ENCODE measurements around the gene AKT2. TPM values are rescaled to one million over a fixed set of nuclear protein-coding genes. Genes with fewer than 3 reads are reported as not detected.

Gene AKT2
- total and polyA plus RNA-seq, 7 experiments from 2014 or later = 22.5 to 220 (median 183) TPM

GRCh38 chr19:40225440-40226305 lies 59.5 kb downstream of the AKT2 start:
- Histone ChIP-seq H3K36me3 (ENCODE audit: control insufficient read depth in 2 of 3, insufficient read depth in 3 of 3, low read length in 3 of 3) (no peaks in the 10 kb centered on the region), H3K27ac (ENCODE audit: low read depth, low read length) (no peak overlapping the region), H3K27me3 (ENCODE audit: control insufficient read depth in 2 of 2, insufficient read depth in 2 of 2, low read length in 2 of 2) (peaks cover 13 to 17% of the 10 kb centered on the region in 2 donors), H3K4me3 (ENCODE audit: low read length) (no peak overlapping the region), H3K9me3 (ENCODE audit: control insufficient read depth in 2 of 3, low read length in 3 of 3) (no peaks in the 10 kb centered on the region), H3K4me1 (ENCODE audit: control insufficient read depth in 2 of 2, insufficient read depth in 2 of 2, low read length in 2 of 2) (peaks cover 4 to 18% of the 10 kb centered on the region in 2 donors)
- Mint-ChIP-seq H3K27me3 (peaks cover 29 to 53% (median 36%) of the 10 kb centered on the region in 5 donors), H3K4me1 (peaks cover 18 to 42% (median 26%) of the 10 kb centered on the region in 7 donors), H3K27ac (peak overlapping the region in 2 of 9 donors; percentile 30 to 39), H3K9me3 (peaks cover 0 to 10% (median 6%) of the 10 kb centered on the region in 11 donors), H3K36me3 (peaks cover 3 to 11% (median 7%) of the 10 kb centered on the region in 5 donors), H3K4me3 (peak overlapping the region in 9 of 10 donors; percentile 28 to 79 (median 58))
- no peak for ATAC-seq
- ChIA-PET POLR2A (interaction anchor here (0.7 kb wide), 1 partner anchor 548 kb away, joined by 3 read pairs; no protein-coding TSS in a partner anchor), CTCF (no interaction called here)
- no peak for DNase-seq
- intact Hi-C loops (cut with micrococcal nuclease) = loop anchor here in 1 of 2 donors (10.0 kb wide), 1 partner anchor 251 kb away; the partner anchor contains the start of gene PSMC4

- H3K9me3 Mint-ChIP-seq = peaks cover 0 to 10% (median 6%) of the 10 kb centered on the region in 11 donors
- intact Hi-C loops (cut with micrococcal nuclease) = loop anchor here in 1 of 2 donors (10.0 kb wide), 1 partner anchor 250 kb away; the partner anchor contains the start of gene PSMC4
These were observed 60.6 kb downstream of the AKT2 start for GRCh38 chr19:40224342-40225150.

GRCh38 chr19:40223135-40223822 lies 61.9 kb downstream of the AKT2 start:
- Histone ChIP-seq H3K27me3 (ENCODE audit: control insufficient read depth in 2 of 2, insufficient read depth in 2 of 2, low read length in 2 of 2) (peaks cover 13 to 28% of the 10 kb centered on the region in 2 donors), H3K9me3 (ENCODE audit: control insufficient read depth in 2 of 3, low read length in 3 of 3) (no peaks in the 10 kb centered on the region), H3K27ac (ENCODE audit: low read depth, low read length) (no peak overlapping the region), H3K4me3 (ENCODE audit: low read length) (no peak overlapping the region), H3K36me3 (ENCODE audit: control insufficient read depth in 2 of 3, insufficient read depth in 3 of 3, low read length in 3 of 3) (no peaks in the 10 kb centered on the region), H3K4me1 (ENCODE audit: control insufficient read depth in 2 of 2, insufficient read depth in 2 of 2, low read length in 2 of 2) (peaks cover 4 to 18% of the 10 kb centered on the region in 2 donors)
- H3K4me3 Mint-ChIP-seq = peak overlapping the region in 6 of 10 donors; percentile 16 to 71 (median 32)
- POLR2A ChIA-PET = no interaction called here
- H3K36me3 Mint-ChIP-seq = peaks cover 3 to 11% (median 7%) of the 10 kb centered on the region in 5 donors
- peaks cover 12 to 30% (median 24%) of the 10 kb centered on the region in 7 donors for H3K4me1 Mint-ChIP-seq
- intact Hi-C loops (cut with micrococcal nuclease) = loop anchor here in 1 of 2 donors (2.0 to 10.0 kb wide), 2 partner anchors 62 to 248 kb away; partner anchors contain the start of genes AKT2 and PSMC4
- DNase-seq (peak in 7 of 9 donors; percentile 23 to 51 (median 46)), ATAC-seq (peak; percentile 22)
- H3K27ac Mint-ChIP-seq = no peak overlapping the region
- H3K27me3 Mint-ChIP-seq = peaks cover 49 to 75% (median 59%) of the 10 kb centered on the region in 5 donors
- CTCF ChIA-PET = interaction anchor here (1.0 to 1.5 kb wide), 2 partner anchors 43 to 83 kb away, joined by 3 to 13 read pairs; no protein-coding TSS in a partner anchor
- H3K9me3 Mint-ChIP-seq = peaks cover 0 to 10% (median 6%) of the 10 kb centered on the region in 11 donors

More at GRCh38 chr19:40224342-40225150, 60.6 kb downstream of the AKT2 start:
- POLR2A ChIA-PET = interaction anchor here (0.7 kb wide), 1 partner anchor 547 kb away, joined by 3 read pairs; no protein-coding TSS in a partner anchor
- CTCF ChIA-PET = no interaction called here
- no peaks in the 10 kb centered on the region for H3K9me3 ChIP-seq (ENCODE audit: control insufficient read depth in 2 of 3, low read length in 3 of 3)
- no peak overlapping the region for H3K4me3 ChIP-seq (ENCODE audit: low read length)
- H3K27me3 ChIP-seq (ENCODE audit: control insufficient read depth in 2 of 2, insufficient read depth in 2 of 2, low read length in 2 of 2) = peaks cover 13 to 24% of the 10 kb centered on the region in 2 donors
- peaks cover 14 to 37% (median 25%) of the 10 kb centered on the region in 7 donors for H3K4me1 Mint-ChIP-seq
- peak overlapping the region in 4 of 10 donors; percentile 21 to 79 (median 50) for H3K4me3 Mint-ChIP-seq
- H3K36me3 ChIP-seq (ENCODE audit: control insufficient read depth in 2 of 3, insufficient read depth in 3 of 3, low read length in 3 of 3) = no peaks in the 10 kb centered on the region
- peaks cover 3 to 11% (median 7%) of the 10 kb centered on the region in 5 donors for H3K36me3 Mint-ChIP-seq
- H3K27me3 Mint-ChIP-seq = peaks cover 39 to 63% (median 46%) of the 10 kb centered on the region in 5 donors
- H3K27ac ChIP-seq (ENCODE audit: low read depth, low read length) = no peak overlapping the region
- H3K4me1 ChIP-seq (ENCODE audit: control insufficient read depth in 2 of 2, insufficient read depth in 2 of 2, low read length in 2 of 2) = peaks cover 4 to 18% of the 10 kb centered on the region in 2 donors
- ATAC-seq (no peak), DNase-seq (no peak)
- H3K27ac Mint-ChIP-seq = no peak overlapping the region

- peaks cover 49 to 70% (median 60%) of the 10 kb centered on the region in 5 donors for H3K27me3 Mint-ChIP-seq
- peak; percentile 92 for ATAC-seq
These were observed 63.1 kb downstream of the AKT2 start for GRCh38 chr19:40221858-40222619.

GRCh38 chr19:40220674-40221073 lies 64.5 kb downstream of the AKT2 start:
- H3K9me3 ChIP-seq (ENCODE audit: control insufficient read depth in 2 of 3, low read length in 3 of 3) = no peaks in the 10 kb centered on the region
- H3K9me3 Mint-ChIP-seq = peaks cover 0 to 10% (median 6%) of the 10 kb centered on the region in 11 donors
- H3K36me3 Mint-ChIP-seq = peaks cover 3 to 12% (median 8%) of the 10 kb centered on the region in 5 donors
- peaks cover 11 to 26% (median 21%) of the 10 kb centered on the region in 7 donors for H3K4me1 Mint-ChIP-seq
- CTCF ChIA-PET = interaction anchor here (2.3 kb wide), 1 partner anchor 81 kb away, joined by 12 read pairs; no protein-coding TSS in a partner anchor
- intact Hi-C loops (cut with micrococcal nuclease) = loop anchor here in 1 of 2 donors (10.0 kb wide), 1 partner anchor 246 kb away; the partner anchor contains the start of gene PSMC4
- ATAC-seq = no peak
- H3K36me3 ChIP-seq (ENCODE audit: control insufficient read depth in 2 of 3, insufficient read depth in 3 of 3, low read length in 3 of 3) = no peaks in the 10 kb centered on the region
- H3K4me3 Mint-ChIP-seq = no peak overlapping the region
- no peak for DNase-seq
- no peak overlapping the region for H3K4me3 ChIP-seq (ENCODE audit: low read length)
- POLR2A ChIA-PET = interaction anchor here (0.6 kb wide), 2 partner anchors 13 to 580 kb away, joined by 3 to 4 read pairs; no protein-coding TSS in a partner anchor
- peaks cover 53 to 73% (median 65%) of the 10 kb centered on the region in 5 donors for H3K27me3 Mint-ChIP-seq
- no peak overlapping the region for H3K27ac Mint-ChIP-seq
- H3K27ac ChIP-seq (ENCODE audit: low read depth, low read length) = no peak overlapping the region
- peaks cover 3 to 14% of the 10 kb centered on the region in 2 donors for H3K4me1 ChIP-seq (ENCODE audit: control insufficient read depth in 2 of 2, insufficient read depth in 2 of 2, low read length in 2 of 2)
- peaks cover 20 to 40% of the 10 kb centered on the region in 2 donors for H3K27me3 ChIP-seq (ENCODE audit: control insufficient read depth in 2 of 2, insufficient read depth in 2 of 2, low read length in 2 of 2)

More at GRCh38 chr19:40221858-40222619, 63.1 kb downstream of the AKT2 start:
- peak; percentile 54 to 86 (median 82) for DNase-seq
- Histone ChIP-seq H3K27ac (ENCODE audit: low read depth, low read length) (no peak overlapping the region), H3K4me1 (ENCODE audit: control insufficient read depth in 2 of 2, insufficient read depth in 2 of 2, low read length in 2 of 2) (peaks cover 4 to 21% of the 10 kb centered on the region in 2 donors), H3K9me3 (ENCODE audit: control insufficient read depth in 2 of 3, low read length in 3 of 3) (no peaks in the 10 kb centered on the region), H3K4me3 (ENCODE audit: low read length) (no peak overlapping the region), H3K36me3 (ENCODE audit: control insufficient read depth in 2 of 3, insufficient read depth in 3 of 3, low read length in 3 of 3) (no peaks in the 10 kb centered on the region), H3K27me3 (ENCODE audit: control insufficient read depth in 2 of 2, insufficient read depth in 2 of 2, low read length in 2 of 2) (peaks cover 17 to 36% of the 10 kb centered on the region in 2 donors)
- Mint-ChIP-seq H3K4me1 (peaks cover 12 to 30% (median 24%) of the 10 kb centered on the region in 7 donors), H3K9me3 (peaks cover 0 to 10% (median 6%) of the 10 kb centered on the region in 11 donors), H3K4me3 (peak overlapping the region; percentile 16 to 85 (median 68)), H3K27ac (peak overlapping the region; percentile 5 to 85 (median 58)), H3K36me3 (peaks cover 3 to 11% (median 7%) of the 10 kb centered on the region in 5 donors)
- intact Hi-C loops (cut with micrococcal nuclease) = loop anchor here (1.0 to 10.0 kb wide), 9 partner anchors 31 to 429 kb away; partner anchors contain the start of genes AKT2 (in 1 of the 2), MAP3K10 (in 1 of the 2) and PSMC4 (in 1 of the 2)
- POLR2A ChIA-PET = no interaction called here
- CTCF ChIA-PET = interaction anchor here (1.0 kb wide), 2 partner anchors 42 to 78 kb away, joined by 3 read pairs; no protein-coding TSS in a partner anchor

All from naive thymus-derived CD4-positive, alpha-beta T cell (primary cell).